HG02840 (cell line): ENCODE measurements around the gene RMND5B.
"Not testable (repeated sequence)": the region's sequence is repeated elsewhere in the genome, so short reads cannot be mapped to it uniquely, and the experiment has no call there.

Source experiments
- ATAC-seq: cut with Tn5 transposase; IDR thresholded peaks from one replicate; pipeline ENCODE4 v1.9.1; 2021; ENCODE audit warnings: mild to moderate bottlenecking, moderate library complexity, moderate number of reproducible peaks; ENCODE audit not compliant: unreplicated experiment, low FRiP score

The RMND5B gene

DNA sequence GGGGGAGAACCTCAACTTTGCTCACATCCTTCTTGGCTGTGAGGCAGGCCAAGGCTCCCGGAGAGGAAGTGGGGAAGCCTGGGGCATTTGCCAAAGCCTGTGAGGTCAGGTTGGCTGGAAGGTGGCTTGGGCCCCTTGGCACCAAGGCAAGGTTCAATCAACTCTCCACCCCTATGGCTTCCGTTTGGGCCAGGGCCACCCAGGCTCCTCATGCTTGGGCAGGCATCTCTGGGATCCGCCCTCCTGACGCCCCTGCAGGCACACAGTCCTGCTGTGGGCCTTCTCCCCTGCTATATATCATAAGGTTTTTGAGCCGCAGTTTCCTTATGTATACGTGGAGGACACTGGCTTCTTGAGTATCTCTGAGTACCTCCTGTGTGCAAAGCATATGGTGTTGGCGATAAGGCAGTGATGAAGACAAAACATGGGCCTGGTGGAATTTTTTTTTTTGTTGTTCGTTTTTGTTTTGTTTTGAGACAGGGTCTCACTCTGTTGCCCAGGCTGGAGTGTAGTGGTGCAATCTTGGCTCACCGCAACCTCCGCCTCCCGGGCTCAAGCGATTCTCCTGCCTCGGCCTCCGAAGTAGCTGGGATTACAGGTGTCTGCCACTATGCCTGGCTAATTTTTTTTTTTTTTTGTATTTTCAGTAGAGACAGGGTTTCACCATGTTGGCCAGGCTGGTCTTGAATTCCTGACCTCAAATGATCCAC lies 3.4 kb upstream of the RMND5B start:
- ATAC-seq = not testable (repeated sequence)

DNA sequence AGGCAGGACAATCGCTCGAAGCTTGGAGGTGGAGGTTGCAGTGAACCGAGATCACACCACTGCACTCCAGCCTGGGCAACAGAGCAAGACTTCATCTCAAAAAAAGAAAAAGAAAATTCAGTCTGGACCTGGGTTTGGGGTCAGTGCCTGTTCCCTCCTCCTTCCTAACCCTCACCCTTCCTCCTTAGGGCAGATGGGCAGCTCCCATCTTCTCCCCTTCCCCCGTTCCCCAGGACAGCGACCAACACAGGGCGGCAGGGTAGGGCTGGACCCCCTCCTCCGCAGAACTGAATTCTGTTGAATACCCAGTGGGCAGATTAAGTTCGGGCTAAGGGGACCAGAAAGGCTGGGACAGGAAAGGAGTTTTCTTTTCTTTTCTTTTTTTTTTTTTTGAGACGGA lies 1.5 kb upstream of the RMND5B start:
- ATAC-seq = no peak

DNA sequence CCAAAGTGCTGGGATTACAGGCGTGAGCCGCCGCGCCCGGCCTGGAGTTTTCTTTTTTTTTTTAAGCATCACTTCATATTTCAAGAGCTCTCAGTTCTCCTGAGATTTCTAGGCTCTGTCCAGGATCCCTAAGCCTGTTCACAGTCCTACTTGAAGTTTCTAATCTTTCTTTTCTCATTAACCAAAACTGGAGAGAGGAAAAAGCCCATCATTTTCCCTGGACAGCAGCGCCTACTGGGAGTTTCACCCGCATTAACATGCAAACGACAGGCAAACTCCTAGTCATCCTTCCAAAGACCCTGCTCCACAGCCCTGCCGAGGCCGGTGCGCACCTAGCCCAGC lies 609 bp upstream of the RMND5B start:
- not testable (repeated sequence) for ATAC-seq

DNA sequence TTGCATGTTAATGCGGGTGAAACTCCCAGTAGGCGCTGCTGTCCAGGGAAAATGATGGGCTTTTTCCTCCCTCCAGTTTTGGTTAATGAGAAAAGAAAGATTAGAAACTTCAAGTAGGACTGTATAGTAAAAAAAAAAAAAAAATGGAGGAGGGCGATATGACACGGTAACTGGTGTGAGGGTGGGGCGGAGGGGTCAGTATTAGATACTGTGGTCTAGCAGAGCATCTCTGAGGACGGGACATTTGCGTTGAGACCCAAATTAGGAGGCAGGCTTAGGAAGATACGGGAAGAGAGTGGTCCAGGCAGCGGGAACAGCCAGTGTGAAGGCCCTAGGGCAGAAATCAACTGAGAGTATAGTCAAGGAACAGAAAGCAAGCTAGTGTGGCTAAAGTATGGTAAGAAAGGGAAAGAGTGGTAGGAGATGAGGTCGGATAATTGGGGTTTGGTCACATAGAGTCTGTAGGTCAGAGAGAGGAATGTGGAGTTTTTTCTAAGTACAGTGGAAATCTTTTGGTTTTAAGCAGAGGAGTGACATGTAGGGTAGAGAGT lies 707 bp downstream of the RMND5B start:
- no peak for ATAC-seq

DNA sequence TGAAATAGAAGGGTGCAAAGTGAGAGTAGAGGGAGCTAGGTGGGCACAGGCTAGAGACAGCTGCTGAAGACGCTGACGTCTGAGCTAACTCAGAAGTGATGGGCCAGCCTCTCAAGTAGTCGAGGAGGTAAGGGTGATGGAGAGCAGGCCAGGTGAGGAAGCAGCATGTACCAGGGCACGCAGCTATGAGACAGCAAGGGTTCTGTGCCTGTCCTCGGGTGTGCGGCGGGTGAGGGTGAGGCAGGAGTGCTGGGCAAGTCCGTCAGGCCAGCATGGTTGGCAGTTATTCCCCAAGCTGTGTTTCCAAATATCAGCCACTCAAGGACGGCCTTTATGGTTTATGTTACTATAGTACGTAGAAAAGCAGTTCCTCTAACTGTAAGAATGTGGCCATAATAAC lies 6.2 kb downstream of the RMND5B start:
- no peak for ATAC-seq

DNA sequence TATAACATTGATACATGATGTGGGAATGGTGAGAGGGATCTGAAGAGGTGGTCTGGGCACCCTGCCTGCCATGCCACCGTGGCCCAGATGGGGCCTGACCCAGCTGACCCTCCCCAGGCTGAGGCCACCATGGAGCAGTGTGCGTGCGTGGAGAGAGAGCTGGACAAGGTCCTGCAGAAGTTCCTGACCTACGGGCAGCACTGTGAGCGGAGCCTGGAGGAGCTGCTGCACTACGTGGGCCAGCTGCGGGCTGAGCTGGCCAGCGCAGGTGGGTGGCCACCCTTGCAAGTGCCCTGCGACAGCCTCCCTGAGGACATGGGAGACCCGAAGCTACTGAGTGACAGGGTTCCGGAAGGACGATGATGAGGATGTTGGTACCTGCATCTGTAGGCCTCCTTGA lies 7.2 kb downstream of the RMND5B start:
- no peak for ATAC-seq

DNA sequence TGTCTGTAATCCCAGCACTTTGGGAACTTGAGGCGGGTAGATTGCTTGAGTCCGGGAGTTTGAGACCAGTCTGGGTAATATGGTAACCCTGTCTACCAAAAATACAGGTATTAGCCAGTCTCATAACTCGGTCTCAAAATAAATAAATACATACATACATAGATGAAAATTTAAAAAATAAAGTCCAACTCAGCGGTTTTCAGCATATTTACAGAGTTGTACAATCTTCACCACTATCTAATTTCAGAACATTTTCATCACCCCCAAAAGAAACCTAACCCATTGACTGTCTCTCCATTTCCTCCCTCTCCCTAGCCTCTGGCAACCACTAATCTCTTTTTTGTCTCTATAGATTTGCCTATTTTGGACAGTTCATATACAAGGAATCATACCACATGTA lies 10.7 kb downstream of the RMND5B start:
- no peak for ATAC-seq

DNA sequence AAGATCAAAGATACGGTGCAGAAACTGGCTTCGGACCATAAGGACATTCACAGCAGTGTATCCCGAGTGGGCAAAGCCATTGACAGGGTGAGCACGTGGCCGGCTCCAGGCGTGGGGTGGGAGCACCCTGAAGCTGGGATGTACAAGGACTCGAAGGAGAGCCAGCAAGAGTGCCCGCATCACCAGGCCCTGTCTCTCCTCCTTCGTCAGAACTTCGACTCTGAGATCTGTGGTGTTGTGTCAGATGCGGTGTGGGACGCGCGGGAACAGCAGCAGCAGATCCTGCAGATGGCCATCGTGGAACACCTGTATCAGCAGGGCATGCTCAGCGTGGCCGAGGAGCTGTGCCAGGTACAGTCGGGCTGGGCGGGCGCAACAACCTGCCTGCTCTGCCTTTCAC lies 11.8 kb downstream of the RMND5B start:
- no peak for ATAC-seq

DNA sequence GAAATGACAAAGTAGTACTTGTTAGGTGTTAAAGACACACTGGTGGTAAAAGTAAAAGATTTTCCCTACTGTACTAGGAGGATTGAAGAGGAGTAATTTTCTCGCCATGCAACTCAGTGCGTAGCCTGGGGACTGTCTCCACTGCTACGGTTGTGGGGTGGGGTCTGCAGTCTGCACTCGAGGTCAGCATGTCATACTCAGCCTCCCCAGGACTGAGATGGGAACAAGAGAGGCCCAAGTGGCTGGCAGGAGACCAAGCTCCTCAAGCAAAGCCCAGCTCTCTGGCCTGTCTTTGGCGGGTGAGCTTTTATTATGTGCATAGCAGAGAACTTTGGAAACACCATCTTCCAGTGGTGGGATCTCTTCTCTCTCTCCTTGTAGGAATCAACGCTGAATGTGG lies 12.4 kb downstream of the RMND5B start:
- ATAC-seq = no peak

DNA sequence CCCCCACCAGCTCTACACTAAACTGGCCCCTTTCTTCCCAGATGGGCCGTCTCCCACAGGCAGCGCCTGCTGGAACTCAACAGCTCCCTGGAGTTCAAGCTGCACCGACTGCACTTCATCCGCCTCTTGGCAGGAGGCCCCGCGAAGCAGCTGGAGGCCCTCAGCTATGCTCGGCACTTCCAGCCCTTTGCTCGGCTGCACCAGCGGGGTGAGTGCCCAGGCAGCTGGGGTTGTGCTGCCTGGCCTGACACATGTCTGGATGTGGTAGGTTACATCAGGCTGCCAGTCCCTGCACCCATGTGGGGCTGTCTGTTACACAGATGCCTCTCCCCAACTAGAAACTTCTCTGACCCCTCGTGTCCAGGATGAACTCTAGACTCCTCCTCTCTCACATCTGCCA lies 13.1 kb downstream of the RMND5B start:
- ATAC-seq = no peak

DNA sequence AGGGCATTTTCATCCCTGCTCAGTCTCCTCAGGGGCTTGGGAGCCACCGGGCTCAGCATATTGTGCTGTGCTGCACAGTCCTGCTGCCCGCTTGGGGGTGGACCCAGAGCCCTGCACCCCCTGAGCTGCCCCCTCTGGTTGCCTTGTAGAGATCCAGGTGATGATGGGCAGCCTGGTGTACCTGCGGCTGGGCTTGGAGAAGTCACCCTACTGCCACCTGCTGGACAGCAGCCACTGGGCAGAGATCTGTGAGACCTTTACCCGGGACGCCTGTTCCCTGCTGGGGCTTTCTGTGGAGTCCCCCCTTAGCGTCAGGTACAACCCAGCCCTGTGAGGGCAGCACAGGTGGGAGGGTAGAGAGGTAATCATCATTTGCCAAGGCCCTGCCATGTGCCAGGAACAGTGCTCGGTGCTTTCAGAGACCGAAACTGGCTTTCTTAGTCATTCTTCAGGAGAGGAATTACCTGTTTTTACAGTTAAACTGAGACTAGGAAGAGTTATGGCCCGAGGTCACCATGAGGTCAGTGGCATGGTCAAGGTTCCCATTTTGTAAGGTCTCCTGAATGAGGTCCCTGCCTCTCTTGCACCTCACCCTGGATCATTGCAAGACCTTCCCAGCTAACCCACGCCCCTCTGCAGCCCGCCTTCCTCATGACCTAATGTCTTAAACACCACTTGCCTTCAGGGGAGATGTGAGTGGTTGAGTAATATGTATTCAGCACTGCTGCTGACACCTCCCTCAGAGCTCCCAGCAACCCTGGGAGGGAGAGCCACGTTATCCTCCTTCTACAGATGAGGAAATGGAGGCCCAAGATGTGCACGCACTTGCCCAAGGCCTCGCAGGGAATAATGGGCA lies 15.4 kb downstream of the RMND5B start:
- ATAC-seq = no peak

DNA sequence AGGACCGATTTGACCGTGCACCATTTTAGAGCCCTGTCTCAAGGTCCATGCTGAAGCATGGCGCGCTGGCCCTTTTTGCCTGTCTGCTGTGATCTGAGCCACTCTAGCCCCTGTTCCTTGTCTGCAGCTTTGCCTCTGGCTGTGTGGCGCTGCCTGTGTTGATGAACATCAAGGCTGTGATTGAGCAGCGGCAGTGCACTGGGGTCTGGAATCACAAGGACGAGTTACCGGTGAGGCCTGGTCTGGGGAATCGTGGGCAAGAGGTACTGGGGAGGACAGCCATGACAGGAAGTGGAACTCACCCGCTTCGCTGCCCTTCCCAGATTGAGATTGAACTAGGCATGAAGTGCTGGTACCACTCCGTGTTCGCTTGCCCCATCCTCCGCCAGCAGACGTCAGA lies 16.6 kb downstream of the RMND5B start:
- no peak for ATAC-seq

DNA sequence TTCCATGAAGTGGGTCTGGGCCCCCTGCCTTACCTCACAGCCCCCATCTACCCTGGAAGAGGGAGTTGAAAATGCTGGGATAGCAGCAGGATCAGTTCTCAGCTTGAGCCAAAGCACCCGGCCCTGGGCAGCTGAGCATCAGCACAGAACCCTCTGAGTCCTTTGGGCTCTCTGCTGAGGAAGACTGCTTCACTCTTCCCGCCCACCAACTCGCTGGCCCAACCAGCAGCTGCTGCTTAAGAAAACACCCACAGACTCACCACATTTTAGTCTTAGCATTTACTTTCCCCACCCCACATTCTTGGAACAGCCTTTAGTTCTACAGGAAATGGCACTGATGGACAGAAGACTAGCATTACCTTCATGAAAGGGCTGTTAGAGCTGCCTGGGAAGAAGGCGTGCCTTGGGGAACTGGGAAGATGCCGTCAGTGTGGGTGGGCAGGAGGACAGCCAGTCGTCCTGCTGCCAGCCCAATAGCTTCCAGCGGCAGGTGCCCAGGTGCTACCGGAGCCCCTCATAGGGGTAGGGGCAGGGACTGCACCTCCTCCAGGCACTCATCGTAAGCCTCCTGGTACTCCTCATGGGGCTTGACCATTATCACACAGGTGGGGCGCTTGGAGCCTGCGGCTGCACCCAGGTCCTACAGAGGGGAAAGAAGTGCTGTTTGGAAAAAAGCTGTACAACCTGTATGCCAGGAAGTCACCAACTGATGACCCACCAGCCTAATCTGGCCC lies 18.6 kb downstream of the RMND5B start:
- ATAC-seq = no peak

DNA sequence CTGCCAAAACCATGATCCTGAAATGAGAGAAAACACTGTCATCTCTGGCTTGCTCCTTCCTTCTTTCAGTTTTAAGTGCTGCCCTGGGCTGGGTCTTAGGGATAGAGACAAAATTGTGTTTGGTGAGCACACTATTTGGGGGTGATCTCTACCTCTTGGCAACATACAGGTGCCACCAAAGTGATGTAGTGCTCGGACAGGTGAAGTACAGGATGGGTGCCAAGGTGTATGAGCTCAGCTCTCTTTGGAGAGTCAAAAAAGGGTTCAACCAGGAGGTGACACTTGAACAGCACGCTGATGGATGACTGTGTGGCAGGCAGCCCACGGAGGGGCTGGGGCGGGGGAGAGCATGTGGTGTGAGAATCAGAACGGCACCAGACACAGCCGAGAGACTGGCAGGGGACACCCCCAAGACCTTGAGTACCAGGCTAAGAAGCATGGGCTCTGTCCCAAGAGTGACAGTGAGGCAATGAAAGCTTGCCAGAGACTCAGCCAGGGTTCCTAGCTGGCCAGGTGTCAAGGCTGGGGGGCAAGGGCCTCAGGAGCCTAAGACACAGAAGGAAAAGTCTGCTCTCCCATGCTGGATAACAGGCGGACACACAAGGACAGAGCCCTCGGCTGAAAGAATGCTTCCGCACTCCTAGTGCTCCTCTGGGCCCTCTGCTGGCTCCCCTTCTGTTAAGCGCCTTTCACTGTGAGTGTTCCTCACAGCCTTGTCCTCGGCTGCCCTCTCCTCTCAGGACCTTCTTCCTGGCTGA lies 20.3 kb downstream of the RMND5B start:
- ATAC-seq = no peak

DNA sequence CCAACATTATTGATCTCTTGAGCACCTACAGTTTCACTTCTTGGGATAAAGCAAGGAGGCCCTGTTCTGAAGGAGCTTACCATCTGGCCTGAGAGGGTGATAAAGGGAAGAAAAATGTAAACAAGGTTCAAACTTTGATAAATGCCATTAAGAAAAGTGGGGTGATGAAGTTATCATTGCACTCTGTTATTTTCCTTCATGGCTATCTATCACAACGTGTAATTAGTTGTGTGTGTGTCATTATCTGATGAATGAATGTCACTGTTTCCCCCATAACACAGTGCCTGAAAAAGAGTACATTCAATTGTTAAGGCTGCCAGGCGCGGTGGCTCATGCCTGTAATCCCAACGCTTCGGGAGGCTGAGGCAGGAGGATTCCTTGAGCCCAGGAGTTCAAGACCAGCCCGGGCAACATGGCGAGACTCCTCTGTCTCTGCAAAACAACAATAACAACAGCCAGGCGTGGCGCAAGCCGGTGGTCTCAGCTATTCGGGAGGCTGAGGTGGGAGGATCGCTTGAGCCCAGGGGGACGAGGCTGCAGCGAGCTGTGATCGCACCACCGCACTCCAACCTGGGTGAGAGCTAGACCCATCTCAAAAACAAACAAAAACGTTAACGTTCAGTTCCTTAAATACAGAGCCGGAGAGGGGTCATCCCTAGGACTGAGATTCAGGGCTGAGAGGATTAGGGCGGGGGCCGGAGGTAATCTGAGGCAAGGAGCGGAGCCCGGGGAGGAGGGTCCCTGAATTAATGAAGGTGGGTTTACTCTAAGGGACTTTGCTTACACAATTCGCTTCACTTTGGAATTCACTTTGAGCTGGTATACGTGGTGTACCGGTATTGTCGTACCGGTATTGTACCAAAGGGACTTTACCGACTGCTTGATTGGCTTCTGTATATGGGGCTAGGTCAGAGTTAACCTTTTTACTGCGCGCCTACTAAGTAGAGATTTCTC lies 22.0 kb downstream of the RMND5B start:
- ATAC-seq = no peak

DNA sequence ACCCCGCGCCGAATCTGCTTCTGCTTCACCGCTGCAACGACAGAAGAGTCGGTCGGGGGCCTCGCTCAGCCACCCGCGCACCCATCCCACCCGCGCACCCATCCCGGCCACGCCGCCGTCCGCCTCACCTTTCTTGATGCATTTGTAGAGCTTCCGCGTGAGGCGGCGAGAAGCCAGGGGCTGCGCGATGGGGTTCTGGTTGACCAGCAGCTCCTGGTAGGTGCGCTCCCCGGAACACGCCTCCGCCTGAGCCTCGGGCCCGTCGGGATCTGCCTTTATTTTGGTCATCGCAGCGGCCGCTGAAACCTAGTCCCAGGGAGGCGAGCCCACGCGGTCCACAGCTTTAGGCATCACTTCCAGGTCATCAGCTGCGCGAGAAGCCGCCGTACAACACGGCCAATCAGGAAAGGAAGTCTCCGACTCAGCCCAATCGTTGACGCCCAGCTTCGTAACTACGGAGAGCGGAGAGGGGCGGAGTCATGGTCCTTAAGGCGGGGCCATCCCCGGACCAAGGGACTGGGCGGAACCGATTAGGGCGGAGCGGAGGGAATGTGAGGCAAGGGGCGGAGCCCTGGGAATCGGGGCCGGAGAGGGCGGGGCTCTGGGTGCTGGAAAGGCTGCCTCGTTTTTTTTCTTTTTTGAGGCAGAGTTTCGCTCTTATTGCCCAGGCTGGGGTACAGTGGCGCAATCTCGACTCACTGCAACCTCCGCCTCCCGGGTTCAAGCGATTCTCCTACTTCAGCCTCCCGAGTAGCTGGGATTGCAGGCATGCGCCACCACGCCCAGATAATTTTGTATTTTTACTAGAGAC lies 22.9 kb downstream of the RMND5B start, which contains the start of gene NHP2:
NHP2 (minus strand) TSS at position 356 of the 811 bp plus-strand sequence; CDS start at position 288, 68 bp downstream.
- peak; percentile 98 for ATAC-seq

DNA sequence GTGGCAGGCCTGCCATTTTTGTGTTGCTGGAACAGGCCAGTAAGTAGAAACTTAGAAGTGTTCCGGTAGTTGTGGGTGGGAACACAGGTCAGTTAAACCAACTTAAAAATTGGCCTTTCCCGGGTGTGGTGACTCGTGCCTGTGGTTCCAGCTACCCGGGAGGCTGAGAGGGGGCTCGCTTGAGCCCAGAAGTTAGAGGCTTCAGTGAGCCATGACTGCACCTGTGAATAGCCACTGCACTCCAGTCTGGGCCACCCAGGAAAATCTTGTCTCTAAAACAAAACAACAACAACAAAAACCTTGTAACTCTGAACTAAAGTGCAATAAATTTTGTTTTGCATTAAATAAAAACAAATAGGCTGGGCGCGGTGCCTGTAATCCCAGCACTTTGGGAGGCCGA lies 24.3 kb downstream of the RMND5B start:
- ATAC-seq = no peak

DNA sequence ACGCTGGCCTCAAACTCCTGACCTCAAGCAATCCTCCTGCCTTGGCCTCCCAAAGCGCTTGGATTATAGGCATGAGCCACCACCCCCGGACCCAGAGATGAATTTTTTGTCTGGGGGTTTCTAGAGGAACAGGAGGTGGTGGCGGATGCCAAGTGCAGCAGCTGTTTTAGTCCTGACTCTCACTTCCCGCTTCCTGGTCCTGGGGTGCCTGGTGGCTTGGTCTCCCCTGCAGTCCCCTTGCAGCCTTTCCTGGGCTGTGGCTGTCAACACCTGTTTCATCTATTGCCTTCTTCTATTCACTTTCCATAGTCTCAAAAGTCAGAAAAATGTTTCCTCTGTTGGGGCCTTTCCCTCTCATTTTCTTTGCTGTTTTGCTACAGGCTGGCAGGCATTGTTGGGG lies 29.4 kb downstream of the RMND5B start:
- ATAC-seq = no peak
